GM13976 (cell line): ENCODE measurements around the gene ABHD17A.
A peak's percentile ranks its signal among the peaks of the same experiment; 100 is the strongest.

Experiments used
- DNase-seq: peaks from one replicate; pipeline ENCODE4 v3.0.0; 2012; ENCODE audit warnings: low spot score
- in situ Hi-C: fragments of 300-500 bp; cut with MboI; formaldehyde crosslinking; loops from one replicate; pipeline ENCODE4 v1.12.0; 2022; ENCODE audit warnings: low sequenced_read_pairs, mixed read lengths, inconsistent platforms; ENCODE audit not compliant: unreplicated experiment
- TF ChIP-seq, protein P1 (sequence below): IDR thresholded peaks from 2 replicates; pipeline ENCODE4 v1.5.1; 2012; ENCODE audit warnings: borderline replicate concordance, mild to moderate bottlenecking; ENCODE audit not compliant: insufficient read depth; ENCODE audit errors: extremely low read depth, missing control alignments, control extremely low read depth

ABHD17A gene

DNA sequence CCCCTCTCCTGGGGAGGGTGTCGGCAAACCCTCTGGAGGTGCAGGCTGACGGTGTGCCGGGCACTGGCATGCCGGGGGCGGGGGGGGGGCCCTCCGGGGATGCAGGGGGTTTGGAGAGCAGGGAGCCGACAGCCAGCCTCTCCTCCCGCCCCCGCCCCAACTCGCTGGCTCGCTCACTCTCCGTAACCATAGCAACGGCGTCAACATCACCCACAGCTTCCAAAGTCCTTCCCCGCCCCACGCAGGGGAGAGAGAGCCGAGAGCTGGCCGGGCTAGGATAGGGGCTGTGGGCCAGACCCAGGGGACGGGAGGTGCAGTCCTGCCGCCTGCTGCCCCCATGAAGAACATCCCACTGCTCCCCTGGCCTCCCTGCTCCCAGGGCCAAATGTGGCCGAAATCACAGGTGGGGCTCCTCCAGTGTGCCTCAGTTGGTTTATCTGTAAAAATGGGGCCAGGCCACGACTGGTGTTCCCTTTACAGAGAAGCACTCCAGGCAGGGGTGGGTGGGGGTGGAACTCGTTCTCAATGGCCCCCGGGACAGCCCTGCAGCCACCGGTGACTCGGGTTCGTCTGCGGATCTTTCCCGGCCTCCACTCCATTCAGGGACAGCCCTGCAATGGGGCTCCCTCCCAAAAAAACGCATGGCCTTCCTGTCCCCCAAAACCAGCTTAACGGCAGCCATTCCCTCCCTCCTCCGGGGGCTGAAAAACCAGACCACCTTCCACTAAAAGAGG lies 25.1 kb downstream of the ABHD17A start:
- TF ChIP-seq, protein P1, sequence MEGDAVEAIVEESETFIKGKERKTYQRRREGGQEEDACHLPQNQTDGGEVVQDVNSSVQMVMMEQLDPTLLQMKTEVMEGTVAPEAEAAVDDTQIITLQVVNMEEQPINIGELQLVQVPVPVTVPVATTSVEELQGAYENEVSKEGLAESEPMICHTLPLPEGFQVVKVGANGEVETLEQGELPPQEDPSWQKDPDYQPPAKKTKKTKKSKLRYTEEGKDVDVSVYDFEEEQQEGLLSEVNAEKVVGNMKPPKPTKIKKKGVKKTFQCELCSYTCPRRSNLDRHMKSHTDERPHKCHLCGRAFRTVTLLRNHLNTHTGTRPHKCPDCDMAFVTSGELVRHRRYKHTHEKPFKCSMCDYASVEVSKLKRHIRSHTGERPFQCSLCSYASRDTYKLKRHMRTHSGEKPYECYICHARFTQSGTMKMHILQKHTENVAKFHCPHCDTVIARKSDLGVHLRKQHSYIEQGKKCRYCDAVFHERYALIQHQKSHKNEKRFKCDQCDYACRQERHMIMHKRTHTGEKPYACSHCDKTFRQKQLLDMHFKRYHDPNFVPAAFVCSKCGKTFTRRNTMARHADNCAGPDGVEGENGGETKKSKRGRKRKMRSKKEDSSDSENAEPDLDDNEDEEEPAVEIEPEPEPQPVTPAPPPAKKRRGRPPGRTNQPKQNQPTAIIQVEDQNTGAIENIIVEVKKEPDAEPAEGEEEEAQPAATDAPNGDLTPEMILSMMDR: no peak
- DNase-seq: no peak
- in situ Hi-C loops: no loop called here

DNA sequence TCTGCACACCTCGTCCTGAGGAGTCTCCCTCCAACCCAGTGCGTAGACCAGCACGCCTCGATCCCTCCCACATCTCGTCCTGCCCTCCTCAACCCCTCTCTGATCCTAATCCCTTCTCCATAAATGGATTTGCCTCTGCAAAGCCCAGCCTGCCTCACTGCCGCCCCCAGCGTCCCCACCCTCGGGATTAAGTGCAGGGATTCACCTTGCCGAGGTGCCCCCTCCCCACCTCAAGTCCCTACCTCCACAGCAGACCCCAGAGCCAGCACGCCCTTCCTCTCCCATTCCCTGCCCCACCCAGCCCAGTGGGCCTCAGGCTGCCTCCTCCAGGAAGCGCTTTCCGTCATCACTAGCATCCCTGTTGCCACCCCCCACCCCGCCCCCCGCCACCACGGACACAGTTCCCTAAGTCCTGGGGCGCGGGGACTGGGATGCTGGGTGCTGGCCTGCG lies 25.9 kb downstream of the ABHD17A start:
- TF ChIP-seq, protein P1: no peak
- in situ Hi-C loops: no loop called here
- no peak for DNase-seq

DNA sequence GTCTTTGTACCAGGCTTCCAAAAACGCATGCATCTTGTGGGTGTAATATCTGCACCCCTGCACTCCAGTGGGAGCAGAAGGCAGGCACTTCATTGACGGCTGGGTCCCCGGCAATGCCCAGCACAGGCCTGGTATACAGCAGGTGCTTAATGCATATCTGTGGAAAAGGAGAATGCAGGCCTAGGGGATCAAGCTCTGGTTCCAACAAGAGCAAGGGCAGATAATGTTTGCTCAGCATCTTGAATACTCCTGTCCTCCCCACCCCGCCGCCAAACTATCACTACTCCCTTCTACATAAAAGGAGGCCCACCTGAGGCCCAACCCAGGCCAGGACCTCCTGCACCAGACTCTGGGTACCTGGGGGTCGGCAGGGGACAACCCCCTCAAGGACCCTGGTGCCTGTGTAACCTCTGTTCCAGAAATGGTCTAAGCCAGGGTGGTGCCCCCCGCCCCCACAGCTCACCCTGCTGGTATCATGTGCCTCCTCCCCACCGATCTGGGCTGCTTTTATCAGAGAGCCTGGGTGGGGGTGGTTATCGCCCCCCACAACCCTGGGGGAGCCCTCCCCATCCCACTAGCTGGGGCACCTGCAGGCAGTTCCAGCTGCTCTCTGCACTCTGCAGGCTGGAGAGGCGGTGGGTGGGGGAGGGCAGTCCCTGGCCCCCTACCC lies 26.7 kb downstream of the ABHD17A start:
- TF ChIP-seq, protein P1: no peak
- in situ Hi-C loops: no loop called here
- DNase-seq: no peak

DNA sequence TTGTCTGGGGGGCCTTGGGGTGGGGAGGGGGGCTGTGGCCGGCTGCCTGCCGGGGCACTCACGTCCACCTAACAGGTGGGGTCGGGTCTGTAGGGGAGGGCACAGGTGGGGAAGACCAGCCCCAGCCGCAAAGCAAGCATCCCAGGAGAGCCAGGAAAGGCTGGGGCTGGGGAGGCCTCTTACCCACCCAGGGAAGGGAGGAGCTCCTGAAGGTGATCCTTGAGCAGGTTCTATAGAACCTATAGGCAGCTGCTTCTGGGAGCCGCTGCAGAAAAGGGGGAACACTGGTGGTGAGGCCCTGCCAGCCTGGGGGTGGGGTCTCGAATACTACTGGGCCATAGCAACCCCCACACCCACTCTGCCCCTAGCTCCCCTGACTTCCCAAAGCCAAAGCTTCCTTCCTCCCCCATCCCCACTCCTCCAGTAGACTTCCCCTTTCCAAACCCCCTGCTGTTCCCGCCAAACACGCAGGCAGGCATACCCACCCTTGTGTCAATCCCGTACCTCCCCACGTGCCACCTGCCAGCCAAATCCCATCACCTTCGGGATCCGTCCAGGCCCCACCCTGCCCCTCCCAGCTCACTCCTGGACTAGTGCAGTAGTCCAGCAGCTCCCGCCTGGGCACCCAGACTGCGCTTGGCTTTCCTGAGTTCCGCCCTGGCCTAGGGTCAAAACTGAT lies 27.5 kb downstream of the ABHD17A start:
- TF ChIP-seq, protein P1: no peak
- in situ Hi-C loops: no loop called here
- DNase-seq: no peak

DNA sequence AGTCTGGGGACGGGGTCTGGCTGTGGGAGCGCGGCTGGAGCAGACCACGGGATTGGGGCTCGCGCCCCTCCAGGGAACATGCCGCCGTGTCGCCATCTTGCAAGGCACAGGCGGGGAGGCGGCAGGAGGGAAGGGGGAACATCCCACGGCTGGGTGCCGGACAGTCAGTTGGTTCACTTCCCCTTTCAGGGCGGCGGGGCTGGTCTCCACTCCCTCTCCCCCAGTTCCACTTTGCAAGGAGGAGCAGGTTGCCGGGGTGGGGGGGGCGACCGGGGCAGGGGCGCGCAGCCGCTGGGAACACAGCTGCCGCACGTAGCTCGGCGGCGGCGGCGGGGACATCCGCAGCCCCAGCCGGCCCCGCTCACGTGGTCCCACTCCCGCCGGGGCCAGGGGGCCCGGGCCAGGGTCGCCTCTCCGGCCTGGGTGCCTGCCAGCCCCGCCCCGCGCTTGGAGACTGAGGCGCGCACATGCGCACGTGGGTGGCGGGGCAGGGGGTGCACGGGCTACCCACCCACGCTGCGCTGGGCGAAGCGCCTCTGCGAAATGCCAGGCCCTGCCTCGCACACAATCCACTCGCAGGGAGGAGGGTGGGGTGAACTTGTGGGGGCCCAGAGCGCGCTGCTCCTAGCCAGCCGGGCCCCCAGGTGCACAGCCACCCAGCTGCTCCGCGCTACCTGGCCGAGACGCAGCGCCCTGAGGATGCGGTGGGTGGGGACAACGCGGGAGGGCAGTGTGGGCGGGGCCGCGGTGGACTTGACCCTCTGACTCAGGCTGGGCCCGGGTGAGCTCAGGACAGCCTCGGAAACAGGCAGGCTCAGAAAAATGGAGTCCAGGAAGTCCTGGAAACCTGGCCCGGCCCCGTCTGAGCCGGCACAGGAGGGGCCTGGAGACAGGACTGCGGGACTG lies 28.3 kb downstream of the ABHD17A start:
- peak; percentile 84 for DNase-seq
- in situ Hi-C loops: no loop called here
- TF ChIP-seq, protein P1: no peak

DNA sequence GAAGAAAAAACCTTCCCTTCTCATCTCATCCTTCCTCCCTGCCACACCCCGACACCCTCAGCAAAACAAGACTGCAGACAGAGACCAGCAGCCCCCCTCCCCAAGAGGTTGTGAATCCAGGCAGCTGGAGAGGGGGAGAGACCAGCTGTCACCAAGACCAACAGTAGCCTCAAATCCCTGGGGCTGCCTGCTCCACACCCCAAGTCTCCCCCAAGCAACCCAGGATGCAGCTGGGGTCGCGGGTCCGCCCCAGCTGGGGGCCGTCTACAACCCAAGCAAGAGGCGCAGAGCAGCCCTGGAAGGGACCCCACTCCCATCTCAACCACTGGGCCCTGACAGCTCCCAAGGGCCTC lies 29.0 kb downstream of the ABHD17A start:
- TF ChIP-seq, protein P1: no peak
- DNase-seq: no peak
- in situ Hi-C loops: no loop called here
